ENCODE measurements around the gene RPS6KB2. TPM values are rescaled to one million over a fixed set of nuclear protein-coding genes. Genes with fewer than 3 reads are reported as not detected.

Gene RPS6KB2
- total RNA-seq, 4 donors from 2014 or later, result 147 to 193 (median 158) TPM

DNA sequence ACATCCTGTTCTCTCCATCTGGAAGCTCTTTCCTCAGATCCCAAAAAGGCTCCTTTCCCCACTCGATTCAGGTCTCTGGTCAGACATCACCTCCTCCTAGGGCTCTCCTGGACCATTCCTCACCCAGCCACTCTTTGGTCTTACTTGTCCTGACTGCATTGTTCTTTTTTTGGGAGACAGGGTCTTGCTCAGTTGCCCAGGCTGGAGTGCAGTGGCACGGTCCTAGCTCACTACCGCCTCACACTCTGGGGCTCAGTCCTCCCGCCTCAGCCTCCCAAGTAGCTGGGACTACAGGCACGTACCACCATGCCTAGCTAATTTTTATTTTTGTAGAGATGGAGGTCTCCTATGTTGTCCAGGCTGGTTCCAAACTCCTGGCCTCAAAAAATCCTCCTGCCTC lies 17.2 kb downstream of the RPS6KB2 start:
- no peak for DNase-seq (ENCODE audit: low spot score in 2 of 2)
- WGBS, result 94% methylated on average over 5 of the region's 5 CpGs
- Histone ChIP-seq H3K27me3 (no peaks in the 10 kb centered on the region), H3K36me3 (peaks cover 15% of the 10 kb centered on the region), H3K4me1 (peaks cover 34% of the 10 kb centered on the region), H3K27ac (no peak overlapping the region), H3K4me3 (no peak overlapping the region), H3K9me3 (no peaks in the 10 kb centered on the region)
- TF ChIP-seq EP300 (IDR thresholded peaks at IDR 0.05), result no peak
- TF ChIP-seq POLR2AphosphoS5 (IDR thresholded peaks at IDR 0.05), result no peak
- TF ChIP-seq, protein P1, sequence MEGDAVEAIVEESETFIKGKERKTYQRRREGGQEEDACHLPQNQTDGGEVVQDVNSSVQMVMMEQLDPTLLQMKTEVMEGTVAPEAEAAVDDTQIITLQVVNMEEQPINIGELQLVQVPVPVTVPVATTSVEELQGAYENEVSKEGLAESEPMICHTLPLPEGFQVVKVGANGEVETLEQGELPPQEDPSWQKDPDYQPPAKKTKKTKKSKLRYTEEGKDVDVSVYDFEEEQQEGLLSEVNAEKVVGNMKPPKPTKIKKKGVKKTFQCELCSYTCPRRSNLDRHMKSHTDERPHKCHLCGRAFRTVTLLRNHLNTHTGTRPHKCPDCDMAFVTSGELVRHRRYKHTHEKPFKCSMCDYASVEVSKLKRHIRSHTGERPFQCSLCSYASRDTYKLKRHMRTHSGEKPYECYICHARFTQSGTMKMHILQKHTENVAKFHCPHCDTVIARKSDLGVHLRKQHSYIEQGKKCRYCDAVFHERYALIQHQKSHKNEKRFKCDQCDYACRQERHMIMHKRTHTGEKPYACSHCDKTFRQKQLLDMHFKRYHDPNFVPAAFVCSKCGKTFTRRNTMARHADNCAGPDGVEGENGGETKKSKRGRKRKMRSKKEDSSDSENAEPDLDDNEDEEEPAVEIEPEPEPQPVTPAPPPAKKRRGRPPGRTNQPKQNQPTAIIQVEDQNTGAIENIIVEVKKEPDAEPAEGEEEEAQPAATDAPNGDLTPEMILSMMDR (IDR thresholded peaks at IDR 0.05), result no peak
- no peak for TF ChIP-seq POLR2A (IDR thresholded peaks at IDR 0.05)

DNA sequence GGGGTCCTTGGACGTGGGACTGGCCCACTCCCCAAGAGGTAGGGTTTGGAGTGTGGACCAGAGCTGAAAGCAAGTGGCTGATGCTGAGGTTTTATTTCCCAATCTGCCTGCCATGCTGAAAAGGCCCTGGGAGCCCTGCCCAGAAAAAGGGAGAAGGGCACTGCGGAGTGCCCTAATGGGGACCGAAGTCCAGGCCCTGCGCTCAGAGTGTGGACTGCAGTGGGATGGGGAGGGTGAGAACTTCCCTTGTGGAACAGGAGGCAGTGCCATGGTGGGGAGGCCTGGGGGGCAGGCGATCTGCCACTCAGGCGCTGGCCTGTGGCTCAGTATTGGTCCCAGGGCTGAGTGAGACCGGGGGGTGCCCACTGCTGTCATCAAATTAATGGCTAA lies 19.9 kb downstream of the RPS6KB2 start:
- H3K36me3 ChIP-seq, result no peaks in the 10 kb centered on the region
- peaks cover 8% of the 10 kb centered on the region for H3K4me1 ChIP-seq
- TF ChIP-seq EP300 (IDR thresholded peaks at IDR 0.05), result no peak
- no peak for TF ChIP-seq POLR2A (IDR thresholded peaks at IDR 0.05)
- TF ChIP-seq, protein P1 (IDR thresholded peaks at IDR 0.05), result no peak
- no peak for TF ChIP-seq POLR2AphosphoS5 (IDR thresholded peaks at IDR 0.05)
- no peaks in the 10 kb centered on the region for H3K27me3 ChIP-seq
- DNase-seq (ENCODE audit: low spot score in 2 of 2), result no peak
- 94% methylated on average over 7 of the region's 7 CpGs for WGBS
- H3K9me3 ChIP-seq, result no peaks in the 10 kb centered on the region
- no peak overlapping the region for H3K4me3 ChIP-seq
- no peak overlapping the region for H3K27ac ChIP-seq

DNA sequence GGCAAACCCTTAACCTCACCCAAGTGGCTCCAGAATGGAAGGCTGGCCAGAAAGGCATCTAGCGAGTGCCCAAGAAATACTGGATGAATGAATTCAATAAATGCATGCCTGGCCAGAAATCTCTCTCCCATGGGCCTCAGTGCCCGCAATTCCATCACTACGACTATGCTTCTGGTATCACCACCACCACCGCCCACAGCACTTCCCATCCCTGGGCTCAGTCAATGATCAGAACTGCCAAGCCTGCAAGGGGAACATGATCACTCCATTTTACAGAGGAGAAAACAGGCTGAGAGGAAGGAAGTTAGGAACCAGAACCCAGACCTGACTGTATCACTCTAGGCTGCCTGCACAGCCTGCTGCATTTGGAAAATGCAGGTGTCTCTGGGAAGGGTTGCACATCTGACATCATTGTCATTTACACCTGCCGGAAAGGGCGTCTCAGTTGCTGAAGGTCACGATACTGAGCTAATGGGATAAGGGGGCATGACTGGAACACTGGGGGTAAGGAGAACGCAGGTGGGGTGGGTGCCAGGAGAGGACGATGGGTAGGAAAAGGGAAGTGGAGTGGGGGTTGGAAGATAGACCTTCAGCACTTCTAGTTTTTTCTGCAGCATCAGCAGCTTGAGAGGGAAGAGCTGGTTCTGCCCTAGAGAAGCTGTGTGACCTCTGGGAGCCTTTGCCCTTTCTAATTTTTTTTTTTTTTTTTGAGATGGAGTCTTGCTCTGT lies 21.0 kb downstream of the RPS6KB2 start:
- no peak overlapping the region for H3K4me3 ChIP-seq
- H3K9me3 ChIP-seq, result no peaks in the 10 kb centered on the region
- 81% methylated on average over 9 of the region's 9 CpGs for WGBS
- H3K36me3 ChIP-seq, result no peaks in the 10 kb centered on the region
- peaks cover 5% of the 10 kb centered on the region for H3K4me1 ChIP-seq
- H3K27ac ChIP-seq, result no peak overlapping the region
- TF ChIP-seq, protein P1 (IDR thresholded peaks at IDR 0.05), result no peak
- no peak for TF ChIP-seq EP300 (IDR thresholded peaks at IDR 0.05)
- no peak for TF ChIP-seq POLR2AphosphoS5 (IDR thresholded peaks at IDR 0.05)
- no peak for TF ChIP-seq POLR2A (IDR thresholded peaks at IDR 0.05)
- no peaks in the 10 kb centered on the region for H3K27me3 ChIP-seq
- peak in 1 of 2 donors; percentile 58 for DNase-seq (ENCODE audit: low spot score in 2 of 2)

DNA sequence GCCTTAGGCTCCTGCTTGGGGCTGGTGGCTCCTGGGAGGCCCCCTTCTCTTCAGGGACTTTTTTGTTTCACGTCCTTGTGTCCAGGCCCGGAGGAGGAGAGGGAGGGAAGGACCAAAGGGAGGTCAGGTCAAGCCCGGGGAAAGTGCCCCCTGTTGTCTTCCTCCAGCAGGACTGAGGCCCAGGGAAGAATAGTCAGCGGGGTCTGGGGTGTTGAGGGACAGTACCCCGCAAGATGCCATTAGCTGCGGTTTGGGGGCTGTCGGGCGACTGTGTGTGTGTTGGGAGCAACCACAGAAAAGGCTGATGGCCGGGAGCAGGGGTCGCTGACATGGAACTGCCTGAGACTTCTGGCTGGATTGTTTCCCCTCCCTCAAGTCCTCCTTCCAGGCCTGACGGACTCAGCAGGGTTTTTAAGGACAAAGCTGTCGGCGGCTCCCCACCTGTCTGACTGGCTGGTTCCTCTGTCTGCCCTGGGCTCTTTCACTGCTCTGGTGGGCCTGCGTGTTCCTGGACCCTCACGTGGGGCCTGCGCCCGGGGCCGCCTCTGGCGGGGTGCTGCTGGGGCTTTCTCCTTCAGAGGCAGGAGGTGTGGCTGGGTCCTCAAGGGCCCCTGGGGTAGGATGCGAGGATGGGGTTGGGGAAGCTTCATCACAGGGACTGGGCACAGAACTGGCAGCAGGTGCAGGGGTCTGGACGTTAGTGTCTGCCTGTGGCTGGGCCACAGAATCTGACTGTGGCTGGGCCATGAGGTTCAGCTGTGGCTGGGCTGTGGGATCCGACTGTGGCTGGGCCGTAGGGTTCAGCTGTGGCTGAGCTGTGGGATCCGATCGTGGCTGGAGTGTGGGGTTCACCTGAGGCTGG lies 22.7 kb downstream of the RPS6KB2 start:
- H3K4me1 ChIP-seq, result no peaks in the 10 kb centered on the region
- no peak overlapping the region for H3K27ac ChIP-seq
- H3K4me3 ChIP-seq, result no peak overlapping the region
- 93% methylated on average over 19 of the region's 25 CpGs for WGBS
- no peaks in the 10 kb centered on the region for H3K27me3 ChIP-seq
- peak; percentile 54 to 59 for DNase-seq (ENCODE audit: low spot score in 2 of 2)
- H3K9me3 ChIP-seq, result no peaks in the 10 kb centered on the region
- H3K36me3 ChIP-seq, result no peaks in the 10 kb centered on the region
- no peak for TF ChIP-seq POLR2AphosphoS5 (IDR thresholded peaks at IDR 0.05)
- no peak for TF ChIP-seq EP300 (IDR thresholded peaks at IDR 0.05)
- TF ChIP-seq POLR2A (IDR thresholded peaks at IDR 0.05), result no peak
- TF ChIP-seq, protein P1 (IDR thresholded peaks at IDR 0.05), result no peak

DNA sequence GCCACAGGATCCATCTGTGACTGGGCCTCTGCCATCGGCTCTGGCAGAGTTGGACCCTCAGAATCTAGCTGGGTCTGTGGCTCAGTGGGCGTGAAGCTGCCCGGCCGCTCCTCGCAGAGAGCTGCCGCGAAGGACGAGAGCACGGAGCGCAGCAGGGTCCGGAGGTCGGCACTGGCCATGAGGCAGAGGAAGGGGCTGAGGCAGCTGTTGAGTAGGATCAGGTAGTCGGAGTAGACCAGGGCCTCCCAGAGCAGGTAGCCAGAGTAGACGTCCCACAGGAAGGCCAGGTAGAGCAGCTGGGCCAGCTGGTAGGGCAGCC lies 23.3 kb downstream of the RPS6KB2 start:
- no peaks in the 10 kb centered on the region for H3K4me1 ChIP-seq
- no peak for TF ChIP-seq POLR2AphosphoS5 (IDR thresholded peaks at IDR 0.05)
- TF ChIP-seq EP300 (IDR thresholded peaks at IDR 0.05), result no peak
- TF ChIP-seq POLR2A (IDR thresholded peaks at IDR 0.05), result no peak
- TF ChIP-seq, protein P1 (IDR thresholded peaks at IDR 0.05), result no peak
- no peak overlapping the region for H3K4me3 ChIP-seq
- H3K36me3 ChIP-seq, result no peaks in the 10 kb centered on the region
- no peak overlapping the region for H3K27ac ChIP-seq
- no peaks in the 10 kb centered on the region for H3K9me3 ChIP-seq
- H3K27me3 ChIP-seq, result no peaks in the 10 kb centered on the region
- DNase-seq (ENCODE audit: low spot score in 2 of 2), result peak in 1 of 2 donors; percentile 51
- WGBS, result 94% methylated on average over 14 of the region's 14 CpGs

All from suprapubic skin (tissue), 4 donors.